K562 (cell line): ENCODE measurements around the gene MITF.

Experiments used
- HMG20A ChIP-seq: fragments of 450-650 bp; formaldehyde crosslinking; conservative IDR thresholded peaks from 2 replicates; pipeline ENCODE4 v1.4.0; 2020; ENCODE audit warnings: mild to moderate bottlenecking, mixed read lengths
- RHOXF2B ChIP-seq: fragments of 250-450 bp; sonication (Bioruptor Pico); conservative IDR thresholded peaks from 2 replicates; pipeline ENCODE4 v1.5.1; 2021
- SRF ChIP-seq, 2 experiments: fragments of 250-450, 450-650 bp in 1 of 2; sonication (Bioruptor Pico) in 1 of 2; sonication (generic) in 1 of 2; formaldehyde crosslinking; IDR thresholded peaks; 2 replicates each; pipeline versions ENCODE4 v1.5.0 to v1.5.1; 2020 to 2022; ENCODE audit warnings: mild to moderate bottlenecking in 1 of 2, missing genetic modification reagents in 1 of 2
- TAF1 ChIP-seq: IDR thresholded peaks from 2 replicates; pipeline ENCODE4 v1.6.1; 2011; ENCODE audit warnings: mild to moderate bottlenecking, low read length, moderate library complexity; ENCODE audit not compliant: insufficient read depth, control insufficient read depth, severe bottlenecking; ENCODE audit errors: extremely low read depth

GRCh38 chr3:70000563-70001081, 261.4 kb downstream of the MITF start:
- TF ChIP-seq TAF1 (no peak), SRF (CRISPR knock-in tag; IDR thresholded peaks at IDR 0.05) (no peak), HMG20A (no peak), RHOXF2B (CRISPR knock-in tag) (no peak)
